ENCODE measurements around the gene MAN2A1. TPM values are rescaled to one million over a fixed set of nuclear protein-coding genes. Genes with fewer than 3 reads are reported as not detected.

The MAN2A1 gene
- total RNA-seq, 1 experiment from 2014 or later, result 86.6 TPM

- H3K9me3 Mint-ChIP-seq, result no peaks in the 10 kb centered on the region
- no peak for TF ChIP-seq RORB (CRISPR knock-in tag; IDR thresholded peaks at IDR 0.05)
- no peak for TF ChIP-seq HMGA2 (CRISPR knock-in tag; IDR thresholded peaks at IDR 0.05)
- no peak for TF ChIP-seq ZNF423 (CRISPR knock-in tag; IDR thresholded peaks at IDR 0.05)
- TF ChIP-seq ATF2 (CRISPR knock-in tag; IDR thresholded peaks at IDR 0.05; ENCODE audit: borderline replicate concordance, low read depth), result no peak
- no peak for TF ChIP-seq MXD4 (CRISPR knock-in tag; IDR thresholded peaks at IDR 0.05; ENCODE audit: borderline replicate concordance)
- no peak for TF ChIP-seq USF2 (CRISPR knock-in tag; IDR thresholded peaks at IDR 0.05)
- no peak for TF ChIP-seq AFF4 (CRISPR knock-in tag; IDR thresholded peaks at IDR 0.05; ENCODE audit: borderline replicate concordance)
- TF ChIP-seq ZBTB21 (CRISPR knock-in tag; IDR thresholded peaks at IDR 0.05; ENCODE audit: borderline replicate concordance), result no peak
- TF ChIP-seq FOXK1 (CRISPR knock-in tag; IDR thresholded peaks at IDR 0.05), result no peak
- no peak for TF ChIP-seq ZNF396 (CRISPR knock-in tag; IDR thresholded peaks at IDR 0.05; ENCODE audit: borderline replicate concordance)
- ATAC-seq (no peak), DNase-seq (ENCODE audit: low spot score) (no peak)
- POLR2A ChIA-PET, result no interaction called here
- CTCF ChIA-PET, result no interaction called here
- peaks cover 54% of the 10 kb centered on the region for H3K36me3 Mint-ChIP-seq
- H3K27ac Mint-ChIP-seq, result no peak overlapping the region
- H3K27me3 Mint-ChIP-seq (ENCODE audit: low read depth), result no peaks in the 10 kb centered on the region
- no peaks in the 10 kb centered on the region for H3K4me1 Mint-ChIP-seq
- H3K4me3 Mint-ChIP-seq, result no peak overlapping the region
Measured at GRCh38 chr5:109825450-109825849, 135.7 kb downstream of the MAN2A1 start.

GRCh38 chr5:109826426-109826825 is 136.7 kb downstream of the MAN2A1 start:
- POLR2A ChIA-PET, result no interaction called here

More at GRCh38 chr5:109826426-109826825, 136.7 kb downstream of the MAN2A1 start:
- no peak overlapping the region for H3K27ac Mint-ChIP-seq
- H3K36me3 Mint-ChIP-seq, result peaks cover 57% of the 10 kb centered on the region
- no peaks in the 10 kb centered on the region for H3K4me1 Mint-ChIP-seq
- TF ChIP-seq NR3C1 (CRISPR knock-in tag; conservative IDR thresholded peaks at IDR 0.05; ENCODE audit: low read depth) (no peak), ZNF232 (CRISPR knock-in tag; IDR thresholded peaks at IDR 0.05) (no peak), GABPB1 (CRISPR knock-in tag; IDR thresholded peaks at IDR 0.05) (no peak), MYBL2 (CRISPR knock-in tag; IDR thresholded peaks at IDR 0.05) (no peak), MXD4 (CRISPR knock-in tag; IDR thresholded peaks at IDR 0.05; ENCODE audit: borderline replicate concordance) (no peak), ATF2 (CRISPR knock-in tag; IDR thresholded peaks at IDR 0.05; ENCODE audit: borderline replicate concordance, low read depth) (no peak), ZNF281 (CRISPR knock-in tag; IDR thresholded peaks at IDR 0.05) (no peak), NR1H2 (CRISPR knock-in tag; IDR thresholded peaks at IDR 0.05) (no peak), GTF2I (CRISPR knock-in tag; conservative IDR thresholded peaks at IDR 0.05) (no peak), CREM (CRISPR knock-in tag; IDR thresholded peaks at IDR 0.05) (no peak), FOXP1 (CRISPR knock-in tag; IDR thresholded peaks at IDR 0.05; ENCODE audit: borderline replicate concordance) (no peak), EMX1 (CRISPR knock-in tag; IDR thresholded peaks at IDR 0.05) (no peak), ZNF423 (CRISPR knock-in tag; IDR thresholded peaks at IDR 0.05) (no peak)
- DNase-seq (ENCODE audit: low spot score) (no peak), ATAC-seq (no peak)
- H3K4me3 Mint-ChIP-seq, result no peak overlapping the region
- peaks cover 4% of the 10 kb centered on the region; the same call in 1 of the 2 replicates for H3K9me3 Mint-ChIP-seq
- no peaks in the 10 kb centered on the region for H3K27me3 Mint-ChIP-seq (ENCODE audit: low read depth)
- CTCF ChIA-PET, result no interaction called here

Measured in WTC11 (cell line).